HG02588 (cell line): ENCODE results near the gene STXBP4.

Source experiments
- ATAC-seq: cut with Tn5 transposase; IDR thresholded peaks from one replicate; pipeline ENCODE4 v1.9.1; 2021; ENCODE audit warnings: mild to moderate bottlenecking, moderate library complexity; ENCODE audit not compliant: unreplicated experiment

STXBP4 gene

GRCh38 chr17:54971147-54971546 is 2.6 kb downstream of the STXBP4 start:
- no peak for ATAC-seq

GRCh38 chr17:54971901-54972300 is 3.3 kb downstream of the STXBP4 start:
- ATAC-seq: no peak

- ATAC-seq: no peak
Measured at GRCh38 chr17:54972406-54973138, 4.0 kb downstream of the STXBP4 start.

GRCh38 chr17:54974759-54975158 is 6.2 kb downstream of the STXBP4 start:
- no peak for ATAC-seq

- ATAC-seq: no peak
Measured at GRCh38 chr17:54976316-54976715, 7.8 kb downstream of the STXBP4 start.

- no peak for ATAC-seq
Measured at GRCh38 chr17:54977744-54978143, 9.2 kb downstream of the STXBP4 start.

- ATAC-seq: no peak
Measured at GRCh38 chr17:54979657-54980056, 11.1 kb downstream of the STXBP4 start.

GRCh38 chr17:54980375-54980774 is 11.8 kb downstream of the STXBP4 start:
- no peak for ATAC-seq

- ATAC-seq: no peak
Measured at GRCh38 chr17:54982399-54982798, 13.8 kb downstream of the STXBP4 start.

GRCh38 chr17:54983260-54983659 is 14.7 kb downstream of the STXBP4 start:
- ATAC-seq: no peak

GRCh38 chr17:54985476-54985875 is 16.9 kb downstream of the STXBP4 start:
- no peak for ATAC-seq

- no peak for ATAC-seq
Measured at GRCh38 chr17:54990118-54990517, 21.6 kb downstream of the STXBP4 start.

GRCh38 chr17:54991567-54991966 is 23.0 kb downstream of the STXBP4 start:
- ATAC-seq: no peak

- ATAC-seq: no peak
Measured at GRCh38 chr17:54992797-54993639, 24.5 kb downstream of the STXBP4 start.

GRCh38 chr17:54996441-54996840 is 27.9 kb downstream of the STXBP4 start:
- ATAC-seq: no peak

- ATAC-seq: no peak
Measured at GRCh38 chr17:55002458-55002857, 33.9 kb downstream of the STXBP4 start.

GRCh38 chr17:55004484-55004883 is 35.9 kb downstream of the STXBP4 start:
- ATAC-seq: no peak

- no peak for ATAC-seq
Measured at GRCh38 chr17:55005520-55005919, 37.0 kb downstream of the STXBP4 start.

GRCh38 chr17:55023626-55024025 is 55.1 kb downstream of the STXBP4 start:
- no peak for ATAC-seq

GRCh38 chr17:55037828-55038227 is 69.3 kb downstream of the STXBP4 start:
- ATAC-seq: peak; percentile 100

- no peak for ATAC-seq
Measured at GRCh38 chr17:55038291-55038690, 69.7 kb downstream of the STXBP4 start.

- no peak for ATAC-seq
Measured at GRCh38 chr17:55040611-55041010, 72.0 kb downstream of the STXBP4 start.
